HEK293T (cell line): Measurements from ENCODE around the gene BPIFA2.

Source experiments
- SP1 ChIP-seq: fragments of 450-650 bp; IDR thresholded peaks from 2 replicates; pipeline ENCODE4 v1.6.1; 2017
- SUZ12 ChIP-seq: fragments of 450-650 bp; IDR thresholded peaks from 2 replicates; pipeline ENCODE4 v1.6.1; 2016; ENCODE audit warnings: mild to moderate bottlenecking

GRCh38 chr20:33191955-33192354 is 24.0 kb downstream of the BPIFA2 start:
- TF ChIP-seq SUZ12 (no peak), SP1 (no peak)
